COLO668 (cell line): ENCODE data around the gene DES.
"Not testable (repeated sequence)": the region's sequence is repeated elsewhere in the genome, so short reads cannot be mapped to it uniquely, and the experiment has no call there.

Source experiments
- DNase-seq: peaks from one replicate; lab custom pipeline; 2025; ENCODE audit not compliant: unreplicated experiment; lab: John Stamatoyannopoulos, UW

DES gene

DNA sequence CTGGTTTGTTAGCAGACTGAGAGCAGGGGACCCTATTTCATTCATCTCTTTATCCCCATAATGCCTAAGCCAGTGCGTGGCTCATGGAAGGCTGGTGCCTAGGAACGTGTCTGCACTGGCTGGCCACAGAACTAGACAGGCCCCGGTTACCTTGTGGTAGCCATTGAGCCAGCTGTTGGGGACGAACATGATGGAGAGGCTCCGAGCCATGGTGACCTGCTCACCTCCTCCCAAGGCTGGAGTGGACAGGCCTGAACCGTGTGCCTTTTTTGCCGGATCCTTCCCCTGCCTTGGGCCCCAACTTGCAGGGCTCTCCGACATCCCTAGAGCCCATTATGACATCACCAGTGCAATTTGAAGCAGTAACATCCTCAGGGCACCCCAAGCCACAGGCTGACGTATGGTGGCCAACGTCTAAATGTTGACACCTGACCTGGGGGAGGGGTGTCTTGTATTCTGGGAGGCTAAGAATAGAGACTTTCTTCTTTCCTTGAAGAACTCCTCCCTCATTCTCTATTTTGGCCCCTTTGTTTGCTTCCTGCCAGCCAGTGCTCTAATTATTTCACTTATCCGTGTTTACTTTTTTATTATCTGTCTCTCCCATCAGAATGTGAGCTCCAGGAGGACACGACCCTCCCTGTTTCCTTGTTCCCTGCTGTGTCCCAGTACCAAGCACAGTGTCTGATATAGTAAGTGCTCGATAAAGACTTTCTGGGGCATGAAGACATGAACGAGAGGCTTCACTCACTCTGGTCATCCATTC is 18.3 kb upstream of the DES start:
- peak; percentile 26 for DNase-seq

DNA sequence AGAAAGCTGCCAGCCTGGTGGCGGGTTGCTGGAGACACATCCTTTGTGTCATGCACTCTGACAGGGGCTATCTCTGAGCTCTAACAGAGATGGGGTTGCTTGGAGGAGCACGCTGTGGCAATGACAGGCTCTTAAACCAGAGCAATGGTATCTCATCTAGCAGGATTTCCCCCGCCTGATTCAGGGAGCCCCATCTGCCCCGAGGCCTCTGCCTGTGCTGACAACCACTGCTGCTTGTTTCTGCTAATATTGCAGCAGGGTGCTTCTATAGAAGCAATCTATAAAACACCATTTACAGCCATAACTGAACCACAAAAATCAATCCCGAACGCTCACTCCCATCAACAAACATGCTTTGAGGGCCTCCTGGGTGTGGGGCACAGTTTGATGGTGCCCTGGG is 17.6 kb upstream of the DES start:
- DNase-seq: no peak

DNA sequence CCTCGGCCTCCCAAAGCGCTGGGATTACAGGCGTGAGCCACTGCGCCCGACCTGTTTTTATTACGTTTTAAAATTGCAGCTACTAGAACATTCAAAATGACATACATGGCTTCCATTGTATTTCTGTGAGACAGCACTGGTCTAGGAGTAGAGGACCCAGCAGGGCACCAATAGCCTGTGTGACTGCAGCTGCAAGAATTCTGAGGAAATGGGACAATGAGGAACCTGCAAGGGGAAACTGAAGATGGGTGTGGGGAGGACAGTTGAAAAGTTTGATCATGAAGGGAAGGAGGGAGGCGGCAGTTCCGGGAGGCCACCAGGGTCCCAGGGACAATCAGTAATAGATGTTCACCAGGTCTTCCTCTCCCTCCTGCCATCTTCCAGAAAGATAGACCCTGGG is 16.6 kb upstream of the DES start:
- DNase-seq: no peak

DNA sequence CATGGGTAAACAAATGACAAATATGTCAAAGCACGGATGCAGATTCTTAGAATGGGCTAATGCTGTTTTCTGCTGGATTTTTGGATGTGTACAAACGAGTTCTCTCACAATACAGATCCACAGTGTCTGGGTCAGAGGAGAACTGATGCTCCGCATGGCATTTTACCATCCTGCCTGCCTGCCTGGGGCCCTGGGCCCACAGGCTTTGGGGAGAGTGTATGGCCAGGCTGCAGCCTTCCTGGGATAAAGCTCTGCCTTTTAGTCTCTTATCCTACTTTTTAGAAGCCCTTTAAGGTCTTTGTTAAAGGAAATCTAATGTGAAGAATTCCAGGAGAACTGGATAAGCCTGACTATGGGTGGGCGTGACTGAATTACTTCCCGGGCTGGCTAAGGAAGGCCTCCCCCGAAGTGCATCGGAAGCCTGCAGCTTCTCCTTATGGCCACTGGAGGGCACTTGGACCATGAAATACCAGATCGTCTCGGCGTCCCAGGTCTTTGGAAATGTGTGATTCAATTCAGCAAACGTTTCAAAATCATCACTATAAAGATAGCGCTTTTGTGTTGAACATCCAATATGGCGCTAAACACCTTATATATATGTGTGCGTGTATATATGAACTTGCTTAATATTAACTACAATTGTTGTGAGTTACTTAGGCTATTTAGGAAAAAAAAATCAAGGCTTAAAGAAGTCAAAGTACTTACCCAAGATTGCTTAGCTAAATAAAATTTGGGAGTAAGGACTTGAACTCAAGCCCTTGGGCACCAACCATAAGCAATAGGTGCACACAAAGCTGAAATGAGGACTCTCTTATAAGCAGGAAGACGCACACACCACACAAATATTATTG is 15.3 kb upstream of the DES start:
- DNase-seq: peak; percentile 56

DNA sequence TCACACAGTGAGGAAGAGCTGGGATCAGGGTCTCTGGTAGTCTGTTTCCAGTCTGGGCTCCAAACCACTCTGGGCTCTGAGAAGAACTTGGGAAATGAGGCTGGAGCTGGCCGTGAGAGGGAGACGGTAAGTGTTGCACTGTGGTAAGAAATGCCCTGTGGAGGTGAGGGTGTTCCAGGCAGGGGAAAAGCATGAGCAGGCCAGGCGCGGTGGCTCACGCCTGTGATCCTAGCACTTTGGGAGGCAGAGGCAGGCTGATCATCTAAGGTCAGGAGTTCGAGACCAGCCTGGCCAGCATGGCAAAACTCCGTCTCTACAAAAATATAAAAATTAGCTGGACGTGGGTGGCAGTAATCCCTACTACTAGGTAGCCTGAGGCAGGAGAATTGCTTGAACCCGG is 14.3 kb upstream of the DES start:
- no peak for DNase-seq

DNA sequence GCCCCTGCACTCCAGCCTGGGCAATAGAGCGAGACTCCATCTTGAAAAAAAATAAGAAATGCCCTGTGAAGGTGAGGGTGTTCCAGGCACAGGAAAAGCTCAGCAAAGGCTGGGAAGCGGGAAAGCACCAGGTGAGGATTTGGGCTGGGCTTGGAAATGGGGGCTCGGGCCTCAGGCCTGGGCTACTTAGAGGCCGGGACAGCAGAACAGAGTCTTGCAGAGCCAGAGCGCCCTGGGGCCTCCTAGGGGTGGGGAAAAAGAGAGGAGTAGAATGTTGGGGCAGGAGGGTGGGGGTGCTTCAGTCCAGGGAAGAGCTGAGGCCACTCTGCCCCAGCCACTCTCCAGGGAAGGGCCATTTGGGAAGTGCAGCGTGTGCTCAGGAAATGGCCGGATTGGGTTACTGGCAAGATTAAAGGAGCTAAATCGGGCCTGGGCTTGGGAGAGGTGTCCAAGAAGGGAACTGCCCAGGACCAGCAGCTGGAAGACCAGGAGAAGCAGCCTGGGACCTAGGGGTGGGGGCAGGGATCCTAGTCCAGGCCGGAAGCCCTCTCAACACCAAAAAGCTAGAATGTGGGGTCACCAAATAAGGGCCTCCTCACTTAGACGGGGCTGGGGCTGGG is 13.8 kb upstream of the DES start:
- no peak for DNase-seq

DNA sequence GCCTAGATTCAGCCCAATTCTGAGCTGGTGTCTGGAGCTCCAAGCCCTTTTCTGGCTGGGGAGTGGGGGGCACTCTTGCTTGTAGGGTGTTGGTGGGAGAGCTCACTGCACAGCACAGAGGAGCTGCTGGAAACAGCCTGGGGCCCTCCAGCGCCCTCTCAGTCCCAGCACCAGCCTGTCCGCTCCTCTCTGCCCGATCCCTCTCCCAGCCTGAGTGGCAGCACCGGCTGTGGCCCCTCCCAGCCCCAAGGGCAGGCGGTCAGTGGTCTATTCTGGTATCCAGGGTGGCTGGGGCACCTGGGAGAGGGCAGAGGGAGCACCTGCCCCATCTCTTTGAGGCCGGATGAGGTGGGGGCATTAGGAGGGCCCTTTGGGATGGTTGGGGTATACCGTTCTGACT is 13.2 kb upstream of the DES start:
- no peak for DNase-seq

DNA sequence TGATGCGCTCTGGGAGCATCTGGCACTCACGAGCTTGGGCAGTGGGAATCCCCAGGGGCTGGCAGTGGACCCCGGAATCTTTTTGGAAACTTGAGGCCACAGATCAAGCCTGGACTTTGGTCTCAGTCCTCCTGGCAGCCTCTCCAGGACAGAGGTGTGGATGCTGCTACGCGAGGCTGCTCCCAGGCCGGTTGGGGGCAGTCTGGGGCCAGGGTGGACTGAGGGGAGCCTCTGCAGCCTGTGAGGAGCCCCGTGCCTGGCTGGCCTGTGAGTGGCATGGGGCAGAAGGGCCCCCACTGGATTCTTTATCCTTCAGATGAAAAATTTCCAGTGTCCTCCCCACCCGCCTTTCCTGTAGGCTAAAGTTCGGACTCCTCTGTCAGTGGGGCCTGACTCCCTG is 12.7 kb upstream of the DES start:
- DNase-seq: no peak

DNA sequence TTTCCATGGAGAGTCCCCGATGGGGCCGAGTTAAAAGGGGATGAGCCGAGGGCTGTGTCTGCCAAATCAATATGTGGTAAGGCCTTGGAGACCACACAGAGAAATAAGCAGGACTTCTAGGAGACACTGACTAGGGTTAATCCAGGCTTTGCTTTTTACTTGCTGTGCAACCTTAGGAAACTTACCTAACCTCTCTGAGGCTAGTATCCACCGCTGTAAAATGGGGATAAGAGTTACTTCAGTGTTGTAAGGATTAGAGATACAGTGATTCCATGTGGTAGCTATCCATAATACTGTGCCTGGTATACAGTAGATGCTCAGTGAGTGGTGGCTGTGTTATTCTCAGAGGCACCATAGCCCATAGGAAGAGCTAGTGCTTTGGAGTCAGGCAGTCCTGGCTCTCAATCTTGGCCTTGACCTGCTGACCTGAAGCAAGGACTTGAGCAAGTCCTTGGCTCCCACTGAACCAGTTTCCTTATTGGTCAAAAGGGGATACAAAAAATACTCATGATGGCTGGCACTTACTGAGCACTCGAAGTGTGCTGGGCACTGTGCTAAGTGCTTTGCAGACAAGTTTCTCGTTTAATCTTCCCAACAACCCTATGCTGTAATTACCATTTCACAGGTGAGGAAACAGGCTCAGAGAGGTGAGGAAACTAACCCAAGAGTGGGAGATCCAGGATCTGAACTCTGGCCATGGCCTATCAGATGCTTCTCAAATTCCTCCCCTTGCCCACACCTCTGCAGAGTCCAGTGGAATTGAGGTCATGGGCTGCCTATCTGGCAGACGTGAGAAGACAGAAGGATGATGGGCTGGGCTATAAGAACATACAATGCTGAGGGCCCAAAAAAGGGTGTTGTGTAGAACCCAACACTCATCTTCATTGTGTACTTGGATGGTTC is 12.0 kb upstream of the DES start:
- DNase-seq: no peak

DNA sequence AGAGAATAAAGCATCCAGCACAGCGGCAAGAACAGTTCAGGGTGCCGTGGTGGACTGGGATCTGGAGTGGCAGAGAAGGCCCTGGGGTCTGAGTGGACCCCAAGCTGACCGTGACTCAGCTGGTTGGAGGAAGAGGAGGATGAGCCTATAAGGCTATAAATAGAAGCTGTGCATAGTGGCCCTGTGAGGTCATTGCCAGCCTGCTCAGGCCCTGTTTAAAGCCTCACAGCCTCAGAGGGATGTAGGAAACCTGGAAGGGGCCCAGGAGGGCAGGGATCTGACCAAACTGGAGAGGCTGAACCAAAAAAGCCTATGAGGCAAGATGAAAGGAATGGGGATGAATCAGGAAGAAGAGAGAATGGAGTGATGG is 11.3 kb upstream of the DES start:
- no peak for DNase-seq

DNA sequence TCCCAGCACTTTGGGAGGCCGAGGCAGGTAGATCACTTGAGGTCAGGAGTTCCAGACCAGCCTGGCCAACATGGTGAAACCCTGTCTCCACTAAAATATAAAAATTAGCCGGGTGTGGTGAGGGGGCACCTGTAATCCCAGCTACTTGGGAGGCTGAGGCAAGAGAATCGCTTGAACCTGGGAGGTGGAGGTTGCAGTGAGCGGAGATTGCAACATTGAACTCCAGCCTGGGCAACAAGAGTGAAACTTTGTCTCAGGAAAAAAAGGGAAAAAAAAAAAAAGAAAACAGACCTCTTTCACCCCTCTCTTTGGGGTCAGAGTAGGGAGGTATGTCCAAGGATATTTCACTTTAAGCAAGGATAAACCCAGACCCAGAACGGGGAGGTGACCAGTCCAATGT is 10.8 kb upstream of the DES start:
- DNase-seq: not testable (repeated sequence)

DNA sequence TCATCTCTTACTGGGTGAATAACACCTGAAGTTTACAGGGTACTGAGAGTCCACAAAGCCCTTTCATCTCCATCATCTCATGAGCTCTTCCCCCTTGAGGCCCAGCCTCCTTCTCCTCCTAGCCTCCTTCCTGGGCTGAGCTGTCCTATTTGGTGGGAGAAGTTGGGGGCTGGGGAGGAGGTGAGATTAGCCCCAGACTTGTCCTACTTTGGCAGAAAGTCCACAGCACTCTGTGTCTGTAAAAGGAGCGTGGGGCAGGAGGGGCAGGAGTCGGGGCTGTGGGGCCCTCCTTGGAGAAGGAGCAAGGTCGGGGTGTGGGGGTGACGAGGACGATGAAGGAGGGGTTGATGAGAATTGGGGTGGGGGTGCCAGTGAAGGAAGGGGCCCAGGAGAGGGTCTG is 10.0 kb upstream of the DES start:
- DNase-seq: no peak

DNA sequence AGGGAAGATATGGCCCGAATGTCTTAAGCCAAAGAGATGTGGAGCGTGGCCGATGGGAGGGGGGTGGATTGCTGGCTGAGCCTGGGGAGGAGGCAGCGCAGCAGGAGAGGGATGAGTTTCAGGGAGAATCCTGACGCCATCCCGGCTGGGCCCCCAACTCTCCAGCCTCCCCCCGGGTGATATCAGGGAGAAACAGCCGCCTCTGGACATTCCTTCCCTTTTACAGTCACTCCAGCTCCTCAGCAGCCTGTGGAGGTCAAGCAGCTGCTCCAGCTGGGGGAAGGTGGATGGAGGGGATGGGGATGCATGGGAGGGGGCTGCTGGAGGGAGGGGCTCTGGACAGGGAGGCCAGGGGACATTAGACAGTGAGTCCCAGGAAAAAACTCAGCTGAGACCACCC is 9.5 kb upstream of the DES start:
- no peak for DNase-seq

DNA sequence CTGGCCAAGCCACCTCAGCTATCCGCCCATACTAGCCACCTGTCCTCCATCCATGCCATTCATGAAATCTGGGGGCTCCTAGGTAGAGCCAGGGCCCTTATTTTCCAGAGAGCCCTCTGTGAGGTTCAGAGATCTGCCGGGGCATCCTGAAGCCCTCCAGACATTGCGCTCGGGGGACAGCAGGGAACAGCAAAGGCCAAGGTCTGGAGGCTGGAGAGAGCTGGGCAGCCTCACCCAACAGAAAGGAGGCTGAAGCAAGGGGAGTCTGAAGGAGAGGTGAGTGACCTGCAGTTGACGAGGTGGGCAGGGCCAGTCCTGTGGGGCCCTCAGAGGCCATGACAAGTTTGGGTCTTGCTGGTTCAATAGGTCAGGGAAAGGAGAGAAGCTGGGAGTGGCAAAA is 8.6 kb upstream of the DES start:
- DNase-seq: no peak

DNA sequence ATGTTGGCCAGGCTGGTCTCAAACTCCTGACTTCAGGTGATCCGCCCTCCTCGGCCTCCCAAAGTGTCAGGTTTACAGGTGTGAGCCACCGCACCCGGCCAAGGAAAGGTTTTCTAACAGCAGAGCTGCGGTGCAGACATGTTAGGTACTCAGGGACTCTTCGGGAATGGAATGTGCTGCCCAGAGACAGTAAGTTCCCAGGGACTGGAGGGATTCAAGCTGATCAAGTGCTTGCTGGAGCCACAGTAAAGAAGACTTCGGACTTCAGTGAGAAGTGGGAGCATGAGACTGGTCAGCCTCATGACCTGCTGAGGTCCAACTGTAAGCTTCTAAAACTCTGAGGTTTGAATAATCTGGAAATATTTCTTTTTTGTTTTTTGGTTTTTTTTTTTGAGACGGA is 7.8 kb upstream of the DES start:
- no peak for DNase-seq

DNA sequence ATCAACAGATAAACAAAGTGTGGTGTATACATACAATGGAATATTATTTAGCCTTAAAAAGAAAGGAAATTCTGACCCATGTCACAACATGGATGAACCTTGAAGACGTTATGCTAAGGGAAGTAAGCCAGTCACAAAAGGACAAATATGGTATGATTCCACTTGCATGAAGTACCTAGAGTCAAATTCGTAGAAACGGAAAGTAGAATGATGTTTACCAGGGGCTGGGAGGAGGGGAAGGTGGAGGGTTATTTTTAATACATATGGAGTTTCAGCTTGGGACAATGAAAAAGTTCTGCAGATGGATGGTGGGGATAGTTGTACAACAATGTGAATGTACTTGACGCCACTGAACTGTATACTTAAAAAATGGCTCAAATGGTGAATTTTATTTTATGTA is 3.3 kb upstream of the DES start:
- no peak for DNase-seq

DNA sequence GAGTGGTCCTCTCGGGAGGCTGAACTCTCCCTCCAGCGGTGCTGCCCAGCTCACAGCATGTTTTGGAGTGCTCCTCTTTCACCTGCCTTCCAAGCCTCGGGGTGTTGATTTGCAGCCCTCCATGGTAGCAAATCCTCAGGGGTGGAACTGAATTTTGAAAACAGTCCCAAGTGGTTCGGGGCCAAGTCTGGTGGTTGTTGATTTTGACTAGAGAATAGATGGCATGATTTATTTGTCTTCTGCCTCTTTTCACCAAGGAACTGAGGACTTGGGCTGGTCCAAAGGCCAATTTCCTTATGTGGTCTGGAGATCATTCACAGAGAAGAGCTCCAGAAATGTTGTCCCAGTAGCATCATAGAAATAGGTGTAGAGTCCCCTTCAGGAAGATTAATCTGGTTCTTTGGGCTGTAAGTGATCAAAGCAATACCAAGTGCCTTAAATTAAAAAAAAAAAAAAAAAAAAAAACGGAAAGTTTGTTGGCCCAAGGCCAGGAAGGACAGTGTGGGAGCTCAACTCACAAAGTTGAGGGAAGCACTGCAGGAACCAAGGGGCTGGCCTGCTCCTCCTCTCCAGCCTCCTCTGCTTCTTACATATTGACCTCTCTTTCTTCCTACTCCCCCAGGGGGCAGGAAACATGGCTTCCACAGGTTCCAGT is 2.5 kb upstream of the DES start:
- no peak for DNase-seq

DNA sequence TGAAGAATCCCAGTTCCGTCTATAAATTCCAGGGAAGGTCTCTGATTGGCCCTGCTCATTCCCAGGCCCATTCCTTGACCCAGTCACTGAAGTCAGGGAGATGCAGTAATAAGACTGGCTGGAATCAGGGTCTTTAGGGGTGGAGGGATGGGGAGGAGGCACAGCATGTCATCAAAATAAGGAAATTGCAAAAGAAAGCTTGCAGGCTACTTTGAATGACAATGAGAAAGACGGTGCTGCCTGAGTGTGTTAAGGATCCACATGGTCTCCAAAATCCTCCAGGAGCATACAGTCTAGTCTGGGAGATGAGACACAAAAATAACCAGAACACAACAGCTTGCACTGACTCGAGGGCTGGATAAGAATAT is 2.0 kb upstream of the DES start:
- no peak for DNase-seq

DNA sequence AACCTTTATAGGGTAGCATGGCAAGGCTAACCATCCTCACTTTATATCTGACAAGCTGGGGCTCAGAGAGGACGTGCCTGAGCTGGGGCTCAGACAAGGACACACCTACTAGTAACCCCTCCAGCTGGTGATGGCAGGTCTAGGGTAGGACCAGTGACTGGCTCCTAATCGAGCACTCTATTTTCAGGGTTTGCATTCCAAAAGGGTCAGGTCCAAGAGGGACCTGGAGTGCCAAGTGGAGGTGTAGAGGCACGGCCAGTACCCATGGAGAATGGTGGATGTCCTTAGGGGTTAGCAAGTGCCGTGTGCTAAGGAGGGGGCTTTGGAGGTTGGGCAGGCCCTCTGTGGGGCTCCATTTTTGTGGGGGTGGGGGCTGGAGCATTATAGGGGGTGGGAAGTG is 1.2 kb upstream of the DES start:
- no peak for DNase-seq

DNA sequence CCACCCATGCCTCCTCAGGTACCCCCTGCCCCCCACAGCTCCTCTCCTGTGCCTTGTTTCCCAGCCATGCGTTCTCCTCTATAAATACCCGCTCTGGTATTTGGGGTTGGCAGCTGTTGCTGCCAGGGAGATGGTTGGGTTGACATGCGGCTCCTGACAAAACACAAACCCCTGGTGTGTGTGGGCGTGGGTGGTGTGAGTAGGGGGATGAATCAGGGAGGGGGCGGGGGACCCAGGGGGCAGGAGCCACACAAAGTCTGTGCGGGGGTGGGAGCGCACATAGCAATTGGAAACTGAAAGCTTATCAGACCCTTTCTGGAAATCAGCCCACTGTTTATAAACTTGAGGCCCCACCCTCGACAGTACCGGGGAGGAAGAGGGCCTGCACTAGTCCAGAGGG is 803 bp upstream of the DES start:
- DNase-seq: no peak

DNA sequence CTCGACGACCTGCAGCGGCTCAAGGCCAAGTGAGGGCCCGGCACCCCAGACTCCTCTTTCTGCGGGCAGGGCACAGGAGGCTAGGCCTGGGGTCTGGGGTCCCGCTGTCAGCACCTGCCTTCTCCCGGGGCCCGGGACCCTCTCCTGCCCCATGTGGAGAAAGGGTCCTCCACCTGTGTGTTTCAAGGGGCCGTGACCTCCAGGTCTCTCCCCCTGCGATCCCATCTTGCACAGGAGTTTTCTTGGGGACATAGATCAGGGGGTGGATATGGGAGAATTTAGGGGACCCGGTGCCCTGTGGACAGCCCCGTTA is 791 bp downstream of the DES start:
- no peak for DNase-seq
